Gastrocnemius medialis (tissue), 4 donors: Measurements from ENCODE around the gene FRMPD3. TPM values are rescaled to one million over a fixed set of nuclear protein-coding genes. Genes with fewer than 3 reads are reported as not detected.

Experiments used
- ATAC-seq, 2 donors: fragments of 150-250 bp; one replicate each; pipeline ENCODE4 v1.9.1; 2016
- DNase-seq, 2 donors: peaks; one replicate each; pipeline ENCODE4 v3.0.0-alpha.2; 2019
- H3K27ac ChIP-seq, 4 donors: fragments of 200-600 bp; sonication (generic); 1 replicate in 1 of 4; 2 replicates in 3 of 4; pipeline ENCODE4 v1.5.1; 2016 to 2018; ENCODE audit warnings: mild to moderate bottlenecking in 2 of 4, moderate library complexity in 1 of 4
- H3K27me3 ChIP-seq, 3 donors: fragments of 200-600 bp; sonication (generic) in 2 of 3; 1 replicate in 1 of 3; 2 replicates in 2 of 3; pipeline versions ENCODE4 v1.5.1 to v1.6.0; 2016 to 2019; ENCODE audit warnings: mild to moderate bottlenecking in 1 of 3, moderate library complexity in 1 of 3
- H3K36me3 ChIP-seq, 2 donors: fragments of 200-600 bp; sonication (generic) in 1 of 2; one replicate each; pipeline ENCODE4 v1.5.1; 2017 to 2018
- H3K4me1 ChIP-seq, 2 donors: fragments of 200-600 bp; sonication (generic) in 1 of 2; one replicate each; pipeline ENCODE4 v1.5.1; 2016 to 2017; ENCODE audit warnings: mild to moderate bottlenecking in 2 of 2
- H3K4me3 ChIP-seq, 4 donors: fragments of 200-600 bp; sonication (generic) in 3 of 4; 1 replicate in 1 of 4; 2 replicates in 3 of 4; pipeline ENCODE4 v1.5.1; 2016 to 2019; ENCODE audit warnings: mild to moderate bottlenecking in 2 of 4
- H3K9me3 ChIP-seq, 3 donors: fragments of 200-600 bp; sonication (generic) in 2 of 3; 1 replicate in 1 of 3; 2 replicates in 2 of 3; pipeline ENCODE4 v1.5.1; 2016 to 2019
- CTCF ChIP-seq, 5 experiments: fragments of 450-650 bp in 3 of 5; fragments of 200-600 bp in 2 of 5; sonication (generic) in 2 of 5; IDR thresholded peaks in 4 of 5; conservative IDR thresholded peaks in 1 of 5; 1 replicate in 4 of 5; 2 replicates in 1 of 5; pipeline ENCODE4 v1.5.1; 2016 to 2019; ENCODE audit warnings: antibody characterized with exemption in 5 of 5, mild to moderate bottlenecking in 3 of 5, moderate library complexity in 3 of 5
- POLR2A ChIP-seq, 2 donors: fragments of 450-650 bp; IDR thresholded peaks; one replicate each; pipeline ENCODE4 v1.6.1; 2017; ENCODE audit warnings: antibody characterized with exemption in 2 of 2, mild to moderate bottlenecking in 2 of 2, moderate library complexity in 2 of 2
- in situ Hi-C, 4 donors: fragments of 200-750 bp; cut with MboI; loops; one replicate each; pipeline versions ENCODE4 v1.15.0 to v1.8.0; 2017; ENCODE audit warnings: low sequenced_read_pairs in 4 of 4
- intact Hi-C: fragments of 100-400 bp; cut with DNase I; formaldehyde crosslinking; loops from one replicate; pipeline ENCODE4 v1.15.1; 2023; ENCODE audit warnings: low total_unique reads
- total RNA-seq, 4 donors: library from RNA; depleted of rRNA; stranded (reverse); fragments of >200 nt; gene quantifications; one replicate each; pipeline versions ENCODE4 v1.1.0 to v1.2.3, GENCODE V29; 2016

FRMPD3 gene
- total RNA-seq, 4 donors from 2014 or later: not detected

GRCh38 chrX:107440187-107440586, 9.3 kb upstream of the FRMPD3 start:
- ATAC-seq (no peak), DNase-seq (no peak)
- H3K36me3 ChIP-seq: no peaks in the 10 kb centered on the region
- no peaks in the 10 kb centered on the region for H3K4me1 ChIP-seq
- TF ChIP-seq POLR2A (IDR thresholded peaks at IDR 0.05): no peak
- TF ChIP-seq CTCF (IDR thresholded peaks at IDR 0.05 in 4 of 5, conservative IDR thresholded peaks at IDR 0.05 in 1 of 5): no peak
- H3K27me3 ChIP-seq: peaks cover 0 to 6% (median 0%) of the 10 kb centered on the region in 3 donors
- intact Hi-C loops: no loop called here
- no peaks in the 10 kb centered on the region for H3K9me3 ChIP-seq
- no peak overlapping the region for H3K4me3 ChIP-seq
- in situ Hi-C loops: no loop called here
- no peak overlapping the region for H3K27ac ChIP-seq

GRCh38 chrX:107440692-107441091, 8.8 kb upstream of the FRMPD3 start:
- Histone ChIP-seq H3K27ac (no peak overlapping the region), H3K27me3 (peaks cover 0 to 6% (median 0%) of the 10 kb centered on the region in 3 donors), H3K9me3 (no peaks in the 10 kb centered on the region), H3K4me3 (no peak overlapping the region), H3K4me1 (no peaks in the 10 kb centered on the region), H3K36me3 (no peaks in the 10 kb centered on the region)
- intact Hi-C loops (no loop called here), in situ Hi-C loops (no loop called here)
- DNase-seq (no peak), ATAC-seq (no peak)
- TF ChIP-seq POLR2A (IDR thresholded peaks at IDR 0.05) (no peak), CTCF (IDR thresholded peaks at IDR 0.05 in 4 of 5, conservative IDR thresholded peaks at IDR 0.05 in 1 of 5) (no peak)

GRCh38 chrX:107442914-107443527, 6.4 kb upstream of the FRMPD3 start:
- TF ChIP-seq CTCF (IDR thresholded peaks at IDR 0.05 in 4 of 5, conservative IDR thresholded peaks at IDR 0.05 in 1 of 5) (no peak), POLR2A (IDR thresholded peaks at IDR 0.05) (no peak)
- Histone ChIP-seq H3K4me3 (no peak overlapping the region), H3K9me3 (no peaks in the 10 kb centered on the region), H3K27ac (no peak overlapping the region), H3K27me3 (peaks cover 0 to 12% (median 8%) of the 10 kb centered on the region in 3 donors), H3K4me1 (no peaks in the 10 kb centered on the region), H3K36me3 (no peaks in the 10 kb centered on the region)
- in situ Hi-C loops (no loop called here), intact Hi-C loops (no loop called here)
- no peak for ATAC-seq
- DNase-seq: no peak

- Histone ChIP-seq H3K27ac (no peak overlapping the region), H3K9me3 (no peaks in the 10 kb centered on the region), H3K36me3 (no peaks in the 10 kb centered on the region), H3K4me3 (no peak overlapping the region), H3K27me3 (peaks cover 2 to 27% (median 18%) of the 10 kb centered on the region in 3 donors), H3K4me1 (no peaks in the 10 kb centered on the region)
- in situ Hi-C loops (no loop called here), intact Hi-C loops (no loop called here)
- no peak for ATAC-seq
- TF ChIP-seq POLR2A (IDR thresholded peaks at IDR 0.05) (no peak), CTCF (IDR thresholded peaks at IDR 0.05 in 4 of 5, conservative IDR thresholded peaks at IDR 0.05 in 1 of 5) (no peak)
- DNase-seq: no peak
Observed at GRCh38 chrX:107445146-107445545, 4.3 kb upstream of the FRMPD3 start.

DNA sequence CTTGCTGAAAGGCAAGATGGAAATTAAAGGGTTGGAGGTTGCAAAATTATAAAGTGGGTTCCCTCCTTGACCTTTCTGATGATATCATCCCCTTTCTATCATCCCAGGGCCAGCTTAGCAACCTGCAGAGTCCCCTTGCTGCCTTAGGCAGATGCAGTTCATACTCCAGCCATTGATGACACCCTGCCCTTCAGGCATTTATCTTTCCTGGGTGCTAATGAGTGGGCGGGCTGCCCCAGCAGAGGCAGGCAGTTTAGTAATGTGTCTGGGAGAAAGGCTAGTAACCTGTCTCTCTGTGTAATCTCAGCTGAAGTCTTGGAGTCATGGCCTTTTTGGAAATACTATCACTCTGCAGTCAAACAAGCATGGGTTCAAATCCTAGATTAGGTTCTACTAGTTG, 3.8 kb upstream of the FRMPD3 start:
- Histone ChIP-seq H3K27ac (no peak overlapping the region), H3K4me3 (no peak overlapping the region), H3K27me3 (peaks cover 2 to 32% (median 20%) of the 10 kb centered on the region in 3 donors), H3K36me3 (no peaks in the 10 kb centered on the region), H3K9me3 (no peaks in the 10 kb centered on the region), H3K4me1 (no peaks in the 10 kb centered on the region)
- in situ Hi-C loops (no loop called here), intact Hi-C loops (no loop called here)
- no peak for ATAC-seq
- DNase-seq: no peak
- no peak for TF ChIP-seq CTCF (IDR thresholded peaks at IDR 0.05 in 4 of 5, conservative IDR thresholded peaks at IDR 0.05 in 1 of 5)
- TF ChIP-seq POLR2A (IDR thresholded peaks at IDR 0.05): no peak
